HepG2 (cell line): ENCODE results near the gene TARBP2. TPM values are rescaled to one million over a fixed set of nuclear protein-coding genes. Genes with fewer than 3 reads are reported as not detected.

Source experiments
- ARID2 ChIP-seq: sonication (generic); formaldehyde crosslinking; IDR thresholded peaks from 2 replicates; pipeline ENCODE4 v1.8.1; 2022; ENCODE audit warnings: mild to moderate bottlenecking, missing genetic modification reagents, borderline replicate concordance
- EHMT2 ChIP-seq: fragments of 200-600 bp; sonication (generic); IDR thresholded peaks from 2 replicates; pipeline ENCODE4 v1.7.0; 2017; ENCODE audit warnings: antibody characterized with exemption, low read depth, low read length, borderline replicate concordance
- FOSL1 ChIP-seq: sonication (generic); formaldehyde crosslinking; IDR thresholded peaks from 2 replicates; pipeline ENCODE4 v1.9.0; 2021; ENCODE audit warnings: missing genetic modification reagents, borderline replicate concordance
- FOXA3 ChIP-seq: IDR thresholded peaks from 2 replicates; pipeline ENCODE4 v1.6.1; 2016; ENCODE audit warnings: missing genetic modification reagents, missing compliant biosample characterization
- GABPA ChIP-seq, 2 experiments: IDR thresholded peaks; 2 replicates each; pipeline ENCODE4 v1.6.1; 2011 to 2016; ENCODE audit warnings: low read depth in 2 of 2, low read length in 1 of 2, missing biosample characterization in 1 of 2, missing genetic modification characterization in 1 of 2
- HOXD1 ChIP-seq: sonication (generic); formaldehyde crosslinking; IDR thresholded peaks from 2 replicates; pipeline ENCODE4 v1.5.0; 2020; ENCODE audit warnings: missing genetic modification reagents
- MTA3 ChIP-seq: sonication (generic); formaldehyde crosslinking; IDR thresholded peaks from 2 replicates; pipeline ENCODE4 v1.4.0; 2020; ENCODE audit warnings: missing genetic modification reagents
- RAD21 ChIP-seq: fragments of 450-650 bp; formaldehyde crosslinking; IDR thresholded peaks from 2 replicates; pipeline ENCODE4 v1.5.0; 2020; ENCODE audit warnings: mild to moderate bottlenecking
- SUZ12 ChIP-seq: fragments of 150-350 bp; IDR thresholded peaks from 2 replicates; pipeline ENCODE4 v1.6.1; 2014; ENCODE audit warnings: low read depth, low read length
- ZNF251 ChIP-seq: sonication (generic); formaldehyde crosslinking; IDR thresholded peaks from 2 replicates; pipeline ENCODE4 v1.9.0; 2021; ENCODE audit warnings: mild to moderate bottlenecking, missing genetic modification reagents
- ZNF274 ChIP-seq: sonication (generic); formaldehyde crosslinking; IDR thresholded peaks from 2 replicates; pipeline ENCODE4 v1.5.1; 2020; ENCODE audit warnings: mild to moderate bottlenecking, missing genetic modification reagents
- ZNF564 ChIP-seq: sonication (generic); formaldehyde crosslinking; IDR thresholded peaks from 2 replicates; pipeline ENCODE4 v1.8.1; 2023; ENCODE audit warnings: mild to moderate bottlenecking, missing genetic modification reagents
- ZNF619 ChIP-seq: sonication (generic); formaldehyde crosslinking; IDR thresholded peaks from 2 replicates; pipeline ENCODE4 v1.4.0; 2020; ENCODE audit warnings: mild to moderate bottlenecking, missing genetic modification reagents
- ZNF747 ChIP-seq: sonication (generic); formaldehyde crosslinking; IDR thresholded peaks from 2 replicates; pipeline ENCODE4 v1.8.1; 2023; ENCODE audit warnings: missing genetic modification reagents, mild to moderate bottlenecking, borderline replicate concordance
- polyA plus RNA-seq, 8 experiments: library from polyadenylated mRNA; depleted of rRNA in 3 of 8; stranded (reverse) in 7 of 8; unstranded in 1 of 8; fragments of >200 nt; fragmentation: Illumina TruSeq in 4 of 8; extraction: Trizol in 4 of 8; gene quantifications; 2 replicates each; pipeline versions ENCODE4 v1.2.1 to v1.2.3, GENCODE V29; 2011 to 2016; ENCODE audit warnings: low read depth in 4 of 8, missing spikeins in 1 of 8, mixed read lengths in 1 of 8; ENCODE audit not compliant: insufficient read depth in 1 of 8
- total RNA-seq, 5 experiments: library from RNA; depleted of rRNA; stranded (reverse); fragments of >200 nt; fragmentation: Illumina TruSeq; extraction: Trizol; gene quantifications; 2 replicates each; pipeline ENCODE4 v1.2.3, GENCODE V29; 2016; ENCODE audit warnings: low read depth in 1 of 5
- TF ChIP-seq, protein P1 (sequence below): sonication (generic); formaldehyde crosslinking; IDR thresholded peaks from 2 replicates; pipeline ENCODE4 v1.8.0; 2022; ENCODE audit warnings: missing genetic modification reagents, mild to moderate bottlenecking, inconsistent platforms, borderline replicate concordance
- TF ChIP-seq, protein P2 (sequence below): sonication (generic); formaldehyde crosslinking; IDR thresholded peaks from 2 replicates; pipeline ENCODE4 v1.4.0; 2020; ENCODE audit warnings: missing genetic modification reagents, low read depth, mild to moderate bottlenecking, borderline replicate concordance
- TF ChIP-seq, protein P3 (sequence below): sonication (generic); formaldehyde crosslinking; IDR thresholded peaks from 2 replicates; pipeline ENCODE4 v1.4.0; 2020; ENCODE audit warnings: missing genetic modification reagents
- TF ChIP-seq, protein P4 (sequence below): sonication (generic); formaldehyde crosslinking; IDR thresholded peaks from 2 replicates; pipeline ENCODE4 v1.4.0; 2020; ENCODE audit warnings: missing genetic modification reagents
- TF ChIP-seq, protein P5 (sequence below): sonication (generic); formaldehyde crosslinking; conservative IDR thresholded peaks from 2 replicates; pipeline ENCODE4 v1.8.0; 2022; ENCODE audit warnings: mild to moderate bottlenecking, moderate library complexity, missing genetic modification reagents

Gene TARBP2
- total and polyA plus RNA-seq, 2 of the 13 experiments (the other 11 are each of a cell fraction or from before 2014, with no cell fraction given) = 47.0 to 55.5 TPM

DNA sequence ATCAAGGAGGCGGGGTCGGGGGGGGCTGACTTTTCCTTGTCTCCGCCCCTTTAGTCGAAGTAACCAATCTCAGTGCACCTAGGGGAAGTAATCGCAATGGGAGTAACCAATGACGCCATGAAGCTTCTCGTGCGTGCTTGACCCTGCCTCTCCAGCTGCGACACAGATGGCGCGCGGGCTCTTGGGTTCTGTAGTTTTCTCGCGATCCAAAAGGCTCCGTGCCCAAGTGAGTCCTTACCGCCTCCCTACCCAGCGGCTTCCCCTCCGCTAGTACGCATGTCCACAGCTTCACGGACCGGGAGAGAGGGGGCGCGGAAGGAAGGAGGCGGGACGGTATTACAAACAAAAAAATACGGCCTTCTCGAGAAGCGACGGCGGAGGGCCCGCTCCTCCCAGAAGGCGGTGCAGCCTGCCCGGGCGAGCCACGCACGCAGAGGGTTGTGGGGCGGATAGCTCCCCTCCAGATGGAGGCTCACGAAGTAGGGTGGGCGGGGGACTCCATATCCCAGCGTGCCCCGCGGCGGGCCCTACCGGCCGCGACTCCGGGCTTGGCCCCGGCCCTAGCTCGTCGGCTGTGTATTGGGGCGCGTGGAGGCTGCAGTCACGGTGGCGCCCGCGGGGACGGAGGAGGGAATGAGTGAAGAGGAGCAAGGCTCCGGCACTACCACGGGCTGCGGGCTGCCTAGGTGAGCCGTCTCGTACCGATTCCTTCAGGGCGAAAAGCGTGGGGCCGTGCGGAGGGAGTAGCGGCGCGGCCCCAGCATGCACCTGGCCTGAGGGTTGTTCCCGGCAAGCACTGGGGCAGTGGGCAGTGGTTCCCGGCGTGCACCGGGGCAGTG is at the start of gene TARBP2 (continued):
- TF ChIP-seq, protein P1, sequence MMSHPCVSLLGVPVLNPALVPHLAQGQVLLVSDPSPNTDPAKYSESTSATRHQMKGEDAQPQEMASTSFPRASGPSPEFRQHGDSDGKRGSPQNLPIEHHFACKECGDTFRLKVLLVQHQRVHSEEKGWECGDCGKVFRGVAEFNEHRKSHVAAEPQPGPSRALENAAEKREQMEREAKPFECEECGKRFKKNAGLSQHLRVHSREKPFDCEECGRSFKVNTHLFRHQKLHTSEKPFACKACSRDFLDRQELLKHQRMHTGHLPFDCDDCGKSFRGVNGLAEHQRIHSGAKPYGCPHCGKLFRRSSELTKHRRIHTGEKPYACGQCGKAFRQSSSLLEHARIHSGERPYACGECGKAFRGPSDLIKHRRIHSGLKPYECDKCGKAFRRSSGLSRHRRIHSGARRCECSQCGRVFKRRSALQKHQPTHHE = peak; percentile 56; the same call in 1 of the 2 replicates
- TF ChIP-seq EHMT2 (no peak), ZNF251 (no peak), SUZ12 (peak; percentile 70), ZNF274 (CRISPR knock-in tag) (peak; percentile 91; the same call in 1 of the 2 replicates), FOSL1 (CRISPR knock-in tag) (no peak), ARID2 (CRISPR knock-in tag) (peak; percentile 84; the same call in 1 of the 2 replicates), RAD21 (CRISPR knock-in tag) (peak; percentile 38; the same call in 1 of the 2 replicates), GABPA (IDR thresholded peaks at IDR 0.05; ENCODE audit: low read depth, low read length) (no peak), GABPA (CRISPR knock-in tag; IDR thresholded peaks at IDR 0.05; ENCODE audit: low read depth) (peak; percentile 71), FOXA3 (peak; percentile 5; the same call in 1 of the 2 replicates), ZNF619 (CRISPR knock-in tag) (peak; percentile 68; the same call in 1 of the 2 replicates), HOXD1 (CRISPR knock-in tag) (peak; percentile 79; the same call in 1 of the 2 replicates), ZNF564 (CRISPR knock-in tag) (no peak), ZNF747 (CRISPR knock-in tag) (no peak), MTA3 (CRISPR knock-in tag) (no peak)
- TF ChIP-seq, protein P2, sequence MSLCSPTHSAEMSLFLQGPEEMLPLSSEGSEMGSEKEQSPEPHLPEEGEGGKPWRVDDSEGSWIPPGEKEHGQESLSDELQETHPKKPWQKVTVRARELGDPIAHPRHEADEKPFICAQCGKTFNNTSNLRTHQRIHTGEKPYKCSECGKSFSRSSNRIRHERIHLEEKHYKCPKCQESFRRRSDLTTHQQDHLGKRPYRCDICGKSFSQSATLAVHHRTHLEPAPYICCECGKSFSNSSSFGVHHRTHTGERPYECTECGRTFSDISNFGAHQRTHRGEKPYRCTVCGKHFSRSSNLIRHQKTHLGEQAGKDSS = peak; percentile 71; the same call in 1 of the 2 replicates
- TF ChIP-seq, protein P3, sequence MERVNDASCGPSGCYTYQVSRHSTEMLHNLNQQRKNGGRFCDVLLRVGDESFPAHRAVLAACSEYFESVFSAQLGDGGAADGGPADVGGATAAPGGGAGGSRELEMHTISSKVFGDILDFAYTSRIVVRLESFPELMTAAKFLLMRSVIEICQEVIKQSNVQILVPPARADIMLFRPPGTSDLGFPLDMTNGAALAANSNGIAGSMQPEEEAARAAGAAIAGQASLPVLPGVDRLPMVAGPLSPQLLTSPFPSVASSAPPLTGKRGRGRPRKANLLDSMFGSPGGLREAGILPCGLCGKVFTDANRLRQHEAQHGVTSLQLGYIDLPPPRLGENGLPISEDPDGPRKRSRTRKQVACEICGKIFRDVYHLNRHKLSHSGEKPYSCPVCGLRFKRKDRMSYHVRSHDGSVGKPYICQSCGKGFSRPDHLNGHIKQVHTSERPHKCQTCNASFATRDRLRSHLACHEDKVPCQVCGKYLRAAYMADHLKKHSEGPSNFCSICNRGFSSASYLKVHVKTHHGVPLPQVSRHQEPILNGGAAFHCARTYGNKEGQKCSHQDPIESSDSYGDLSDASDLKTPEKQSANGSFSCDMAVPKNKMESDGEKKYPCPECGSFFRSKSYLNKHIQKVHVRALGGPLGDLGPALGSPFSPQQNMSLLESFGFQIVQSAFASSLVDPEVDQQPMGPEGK (CRISPR knock-in tag) = no peak; the same call in 1 of the 2 replicates
- TF ChIP-seq, protein P4, sequence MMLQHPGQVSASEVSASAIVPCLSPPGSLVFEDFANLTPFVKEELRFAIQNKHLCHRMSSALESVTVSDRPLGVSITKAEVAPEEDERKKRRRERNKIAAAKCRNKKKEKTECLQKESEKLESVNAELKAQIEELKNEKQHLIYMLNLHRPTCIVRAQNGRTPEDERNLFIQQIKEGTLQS (CRISPR knock-in tag) = peak; percentile 58; the same call in 1 of the 2 replicates
- TF ChIP-seq, protein P5, sequence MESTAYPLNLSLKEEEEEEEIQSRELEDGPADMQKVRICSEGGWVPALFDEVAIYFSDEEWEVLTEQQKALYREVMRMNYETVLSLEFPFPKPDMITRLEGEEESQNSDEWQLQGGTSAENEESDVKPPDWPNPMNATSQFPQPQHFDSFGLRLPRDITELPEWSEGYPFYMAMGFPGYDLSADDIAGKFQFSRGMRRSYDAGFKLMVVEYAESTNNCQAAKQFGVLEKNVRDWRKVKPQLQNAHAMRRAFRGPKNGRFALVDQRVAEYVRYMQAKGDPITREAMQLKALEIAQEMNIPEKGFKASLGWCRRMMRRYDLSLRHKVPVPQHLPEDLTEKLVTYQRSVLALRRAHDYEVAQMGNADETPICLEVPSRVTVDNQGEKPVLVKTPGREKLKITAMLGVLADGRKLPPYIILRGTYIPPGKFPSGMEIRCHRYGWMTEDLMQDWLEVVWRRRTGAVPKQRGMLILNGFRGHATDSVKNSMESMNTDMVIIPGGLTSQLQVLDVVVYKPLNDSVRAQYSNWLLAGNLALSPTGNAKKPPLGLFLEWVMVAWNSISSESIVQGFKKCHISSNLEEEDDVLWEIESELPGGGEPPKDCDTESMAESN (CRISPR knock-in tag) = peak; percentile 83
